Measurements from ENCODE around the gene CAPN1.

DNA sequence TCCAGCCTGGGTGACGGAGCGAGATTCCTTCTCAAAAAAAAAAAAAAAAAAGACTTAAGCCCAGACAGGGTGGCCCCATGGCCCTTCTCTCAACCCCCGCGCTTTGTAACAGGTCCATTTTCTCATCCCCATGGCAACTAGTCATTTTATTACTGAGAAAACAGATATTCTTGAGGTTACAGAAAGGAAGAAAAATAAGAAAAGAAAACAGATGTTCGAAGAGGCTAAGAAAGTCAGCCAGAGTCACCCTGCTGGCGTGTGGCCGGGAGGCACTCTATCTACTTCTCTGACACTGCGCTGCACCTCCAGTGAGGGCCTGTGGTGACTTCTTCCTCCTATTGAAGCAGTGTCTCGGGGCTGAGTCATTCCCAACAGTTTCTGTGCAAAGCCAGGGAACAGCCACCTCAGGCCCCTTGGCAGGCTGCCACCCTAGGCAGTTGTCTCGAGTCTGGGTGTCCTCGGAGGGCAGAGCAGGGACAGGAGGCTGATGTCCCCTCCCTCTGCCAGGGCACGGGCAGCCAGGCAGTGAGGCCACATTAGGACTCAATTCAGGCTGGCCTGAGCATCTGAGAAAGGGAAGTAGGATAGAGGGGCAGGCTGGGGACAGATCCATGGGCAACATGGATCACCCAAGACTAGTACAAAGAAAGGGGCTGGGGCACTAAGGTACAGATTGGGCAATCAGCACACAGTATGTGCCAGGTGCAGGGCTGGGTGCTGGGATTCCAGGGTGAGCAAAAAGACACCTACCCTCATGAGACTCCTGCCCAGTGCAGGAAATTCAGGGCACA, 31.0 kb upstream of the CAPN1 start:
- TF ChIP-seq EZH2 (IDR thresholded peaks at IDR 0.05; ENCODE audit: low read length, missing control alignments), result no peak
- TF ChIP-seq, protein P1, sequence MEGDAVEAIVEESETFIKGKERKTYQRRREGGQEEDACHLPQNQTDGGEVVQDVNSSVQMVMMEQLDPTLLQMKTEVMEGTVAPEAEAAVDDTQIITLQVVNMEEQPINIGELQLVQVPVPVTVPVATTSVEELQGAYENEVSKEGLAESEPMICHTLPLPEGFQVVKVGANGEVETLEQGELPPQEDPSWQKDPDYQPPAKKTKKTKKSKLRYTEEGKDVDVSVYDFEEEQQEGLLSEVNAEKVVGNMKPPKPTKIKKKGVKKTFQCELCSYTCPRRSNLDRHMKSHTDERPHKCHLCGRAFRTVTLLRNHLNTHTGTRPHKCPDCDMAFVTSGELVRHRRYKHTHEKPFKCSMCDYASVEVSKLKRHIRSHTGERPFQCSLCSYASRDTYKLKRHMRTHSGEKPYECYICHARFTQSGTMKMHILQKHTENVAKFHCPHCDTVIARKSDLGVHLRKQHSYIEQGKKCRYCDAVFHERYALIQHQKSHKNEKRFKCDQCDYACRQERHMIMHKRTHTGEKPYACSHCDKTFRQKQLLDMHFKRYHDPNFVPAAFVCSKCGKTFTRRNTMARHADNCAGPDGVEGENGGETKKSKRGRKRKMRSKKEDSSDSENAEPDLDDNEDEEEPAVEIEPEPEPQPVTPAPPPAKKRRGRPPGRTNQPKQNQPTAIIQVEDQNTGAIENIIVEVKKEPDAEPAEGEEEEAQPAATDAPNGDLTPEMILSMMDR (conservative IDR thresholded peaks at IDR 0.05 in 1 of 2, IDR thresholded peaks at IDR 0.05 in 1 of 2; ENCODE audit: low read depth in 1 of 2, low read length in 2 of 2), result no peak
